Measurements from ENCODE around the gene ZNF609.
A peak's percentile ranks its signal among the peaks of the same experiment; 100 is the strongest.

Gene ZNF609

DNA sequence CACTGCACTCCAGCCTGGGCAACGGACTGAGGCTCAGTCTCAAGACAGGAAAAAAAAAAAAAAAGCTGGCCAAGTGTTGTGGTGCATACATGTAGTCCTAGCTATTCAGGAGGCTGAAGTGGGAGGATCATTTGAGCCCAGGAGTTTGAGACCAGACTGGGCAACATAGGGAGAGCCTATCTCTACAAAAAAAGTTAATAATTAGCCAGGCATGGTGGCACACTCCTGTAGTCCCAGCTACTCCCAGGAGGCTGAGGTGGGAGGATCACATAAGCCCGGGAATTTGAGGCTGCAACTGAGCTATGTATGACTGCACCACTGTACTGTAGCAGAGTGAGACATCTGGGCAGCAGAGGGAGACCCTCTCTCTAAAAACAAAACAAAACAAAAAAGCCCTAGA, 256.1 kb downstream of the ZNF609 start:
- no peaks in the 10 kb centered on the region for H3K27me3 ChIP-seq (ENCODE audit: control insufficient read depth, insufficient read depth, low read length)
- no peak overlapping the region for H3K9ac ChIP-seq (ENCODE audit: low read length)
- no peaks in the 10 kb centered on the region for H3K4me1 ChIP-seq (ENCODE audit: control insufficient read depth, insufficient read depth, low read length)
- H3K9me3 ChIP-seq (ENCODE audit: control insufficient read depth, insufficient read depth, low read depth, low read length) = no peaks in the 10 kb centered on the region
- H3K4me3 ChIP-seq (ENCODE audit: low read depth, low read length) = no peak overlapping the region
- peaks cover 74% of the 10 kb centered on the region for H3K36me3 ChIP-seq (ENCODE audit: control insufficient read depth, insufficient read depth, low read length)
- H3K27ac ChIP-seq (ENCODE audit: low read depth, low read length) = no peak overlapping the region

DNA sequence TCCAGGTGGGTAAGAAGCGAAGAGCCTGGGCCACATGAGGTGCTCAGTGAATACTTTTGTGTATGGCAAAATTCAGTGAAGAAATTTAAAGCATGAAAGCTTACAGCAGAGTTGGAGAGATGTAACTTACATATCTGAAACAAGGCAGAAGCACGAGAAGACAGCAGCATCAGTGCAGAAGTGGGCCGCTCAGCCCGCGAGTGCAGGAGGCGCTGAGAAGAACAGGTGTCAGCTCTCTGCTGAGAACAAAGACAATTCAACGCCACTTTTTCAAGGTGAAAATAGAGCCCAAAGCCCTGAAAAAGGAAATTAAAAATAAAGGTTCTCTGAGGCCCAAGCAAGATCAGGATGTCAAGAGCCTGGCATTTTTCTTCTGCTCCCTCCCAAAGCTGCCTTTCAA, 256.8 kb downstream of the ZNF609 start:
- H3K9me3 ChIP-seq (ENCODE audit: control insufficient read depth, insufficient read depth, low read depth, low read length) = no peaks in the 10 kb centered on the region
- no peak overlapping the region for H3K4me3 ChIP-seq (ENCODE audit: low read depth, low read length)
- no peaks in the 10 kb centered on the region for H3K27me3 ChIP-seq (ENCODE audit: control insufficient read depth, insufficient read depth, low read length)
- H3K36me3 ChIP-seq (ENCODE audit: control insufficient read depth, insufficient read depth, low read length) = peaks cover 77% of the 10 kb centered on the region
- H3K4me1 ChIP-seq (ENCODE audit: control insufficient read depth, insufficient read depth, low read length) = no peaks in the 10 kb centered on the region
- H3K27ac ChIP-seq (ENCODE audit: low read depth, low read length) = no peak overlapping the region
- no peak overlapping the region for H3K9ac ChIP-seq (ENCODE audit: low read length)

DNA sequence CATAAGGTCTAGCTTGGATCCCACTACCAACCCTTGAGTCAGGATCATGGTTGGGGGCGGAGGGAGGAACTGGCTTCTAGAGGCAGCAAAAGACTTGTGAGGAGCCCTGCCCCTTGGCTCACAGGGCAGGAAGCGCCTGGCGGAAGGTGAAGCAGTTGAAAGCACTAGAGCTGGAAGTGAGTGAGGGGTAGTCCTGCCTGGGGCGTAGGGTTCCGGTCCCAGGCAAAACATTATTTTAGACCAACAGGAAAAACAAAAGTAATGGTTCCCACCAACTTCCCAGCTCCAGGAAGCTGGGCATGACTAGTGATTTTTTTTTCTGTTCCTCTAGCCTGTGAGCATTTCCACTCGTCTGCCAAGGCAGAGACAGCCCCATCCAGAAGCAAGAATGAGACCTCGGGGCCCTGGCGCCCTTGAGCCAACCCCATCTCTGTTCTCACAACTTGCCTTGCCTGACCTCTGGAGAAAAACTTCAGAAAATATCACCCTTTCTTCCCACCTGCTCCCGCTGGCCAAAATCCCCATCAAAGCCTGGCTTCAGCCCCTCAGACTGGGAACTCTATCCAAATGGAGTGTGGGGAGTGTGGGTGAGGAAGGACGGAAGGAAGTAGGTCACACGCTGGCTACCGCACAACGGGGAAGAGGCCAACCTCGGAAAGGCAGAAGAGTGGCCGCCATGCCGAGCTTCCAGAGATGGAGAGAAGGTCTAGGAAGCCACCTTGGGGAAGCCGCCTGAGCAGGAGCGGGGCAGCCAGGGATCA, 257.5 kb downstream of the ZNF609 start:
- no peaks in the 10 kb centered on the region for H3K9me3 ChIP-seq (ENCODE audit: control insufficient read depth, insufficient read depth, low read depth, low read length)
- no peak overlapping the region for H3K27ac ChIP-seq (ENCODE audit: low read depth, low read length)
- H3K27me3 ChIP-seq (ENCODE audit: control insufficient read depth, insufficient read depth, low read length) = no peaks in the 10 kb centered on the region
- no peak overlapping the region for H3K4me3 ChIP-seq (ENCODE audit: low read depth, low read length)
- H3K36me3 ChIP-seq (ENCODE audit: control insufficient read depth, insufficient read depth, low read length) = peaks cover 69% of the 10 kb centered on the region
- no peak overlapping the region for H3K9ac ChIP-seq (ENCODE audit: low read length)
- H3K4me1 ChIP-seq (ENCODE audit: control insufficient read depth, insufficient read depth, low read length) = no peaks in the 10 kb centered on the region

DNA sequence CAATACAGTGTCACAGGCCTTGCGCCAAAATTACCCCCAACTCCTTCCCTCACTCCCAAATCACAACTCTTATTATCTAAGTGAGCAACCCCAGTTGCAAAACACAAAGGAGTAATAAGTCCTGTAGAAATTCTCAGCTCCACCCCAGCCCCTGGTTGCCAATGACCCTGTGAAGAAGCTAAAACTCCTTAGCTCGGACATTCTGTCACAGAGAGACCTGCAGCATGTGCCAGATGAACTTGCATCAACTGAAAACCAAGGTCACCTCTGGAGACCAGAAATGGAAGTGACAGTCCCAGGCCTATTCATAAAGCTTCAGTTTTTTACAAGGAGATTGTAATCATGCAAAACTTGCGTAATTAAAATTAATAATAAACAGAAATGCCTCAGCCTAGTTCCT, 259.8 kb downstream of the ZNF609 start:
- no peak overlapping the region for H3K27ac ChIP-seq (ENCODE audit: low read depth, low read length)
- H3K9ac ChIP-seq (ENCODE audit: low read length) = no peak overlapping the region
- H3K27me3 ChIP-seq (ENCODE audit: control insufficient read depth, insufficient read depth, low read length) = no peaks in the 10 kb centered on the region
- H3K9me3 ChIP-seq (ENCODE audit: control insufficient read depth, insufficient read depth, low read depth, low read length) = no peaks in the 10 kb centered on the region
- peaks cover 69% of the 10 kb centered on the region for H3K36me3 ChIP-seq (ENCODE audit: control insufficient read depth, insufficient read depth, low read length)
- no peaks in the 10 kb centered on the region for H3K4me1 ChIP-seq (ENCODE audit: control insufficient read depth, insufficient read depth, low read length)
- H3K4me3 ChIP-seq (ENCODE audit: low read depth, low read length) = no peak overlapping the region

DNA sequence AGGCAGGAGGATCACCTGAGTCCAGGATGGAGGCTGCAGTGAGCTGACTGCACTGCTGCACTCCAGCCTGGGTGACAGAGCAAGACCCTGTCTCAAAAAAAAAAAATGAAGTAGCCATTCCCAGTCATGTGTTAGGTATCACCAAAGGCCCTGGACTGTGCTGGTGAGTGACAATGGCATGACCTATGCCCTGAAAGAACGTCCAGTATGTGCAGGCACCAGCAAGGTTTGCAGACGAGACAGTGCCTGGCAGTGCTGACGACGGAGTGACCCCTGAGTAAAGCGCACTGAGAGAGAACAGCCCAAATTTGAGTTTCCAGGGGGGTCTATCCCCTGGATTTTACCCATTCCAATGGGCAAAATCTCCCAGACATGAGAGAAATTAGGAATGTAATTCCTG, 269.8 kb downstream of the ZNF609 start:
- Histone ChIP-seq H3K36me3 (ENCODE audit: control insufficient read depth, insufficient read depth, low read length) (peaks cover 61% of the 10 kb centered on the region), H3K27ac (ENCODE audit: low read depth, low read length) (no peak overlapping the region), H3K9ac (ENCODE audit: low read length) (no peak overlapping the region), H3K27me3 (ENCODE audit: control insufficient read depth, insufficient read depth, low read length) (no peaks in the 10 kb centered on the region), H3K9me3 (ENCODE audit: control insufficient read depth, insufficient read depth, low read depth, low read length) (no peaks in the 10 kb centered on the region), H3K4me1 (ENCODE audit: control insufficient read depth, insufficient read depth, low read length) (peaks cover 14% of the 10 kb centered on the region), H3K4me3 (ENCODE audit: low read depth, low read length) (no peak overlapping the region)

DNA sequence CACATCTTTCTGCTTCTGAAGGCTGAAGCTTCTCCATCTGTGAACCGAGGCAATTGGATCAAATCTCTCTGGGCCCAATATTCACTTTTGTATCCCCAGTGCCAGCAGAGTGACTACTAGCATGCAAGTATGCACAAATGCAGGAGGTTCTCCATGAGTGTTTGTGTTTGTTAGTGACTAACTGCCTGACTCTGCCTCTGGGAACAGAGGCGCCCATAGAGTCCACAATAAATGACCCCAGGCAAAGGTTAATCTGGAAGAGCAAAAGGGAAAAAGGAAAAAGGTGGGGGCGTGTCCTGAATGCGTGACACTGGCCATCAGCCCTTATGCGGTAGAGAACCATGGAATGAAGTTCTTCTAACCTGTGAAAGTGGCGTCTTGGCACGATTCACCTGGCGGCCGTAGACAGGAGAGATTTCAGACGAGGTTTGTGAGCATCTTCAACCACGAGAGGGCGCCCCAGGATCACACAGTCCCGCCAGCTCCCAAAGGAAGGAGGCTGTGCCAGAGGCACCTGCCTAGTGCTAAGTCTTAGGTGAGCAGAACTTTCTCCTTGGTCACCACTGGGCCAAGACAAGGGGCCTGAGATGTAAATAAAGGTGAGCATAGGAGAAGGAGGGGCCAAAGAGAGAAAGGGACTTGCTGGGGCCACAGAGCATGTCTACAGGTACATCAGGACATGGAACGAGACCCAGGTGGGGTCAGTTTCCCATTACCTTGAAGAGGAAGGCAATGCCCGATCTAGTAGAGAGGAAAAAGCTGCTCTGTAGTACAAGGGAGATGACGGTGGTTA, 270.8 kb downstream of the ZNF609 start:
- no peak overlapping the region for H3K9ac ChIP-seq (ENCODE audit: low read length)
- peaks cover 63% of the 10 kb centered on the region for H3K36me3 ChIP-seq (ENCODE audit: control insufficient read depth, insufficient read depth, low read length)
- no peak overlapping the region for H3K27ac ChIP-seq (ENCODE audit: low read depth, low read length)
- no peak overlapping the region for H3K4me3 ChIP-seq (ENCODE audit: low read depth, low read length)
- H3K27me3 ChIP-seq (ENCODE audit: control insufficient read depth, insufficient read depth, low read length) = no peaks in the 10 kb centered on the region
- H3K9me3 ChIP-seq (ENCODE audit: control insufficient read depth, insufficient read depth, low read depth, low read length) = no peaks in the 10 kb centered on the region
- peaks cover 14% of the 10 kb centered on the region for H3K4me1 ChIP-seq (ENCODE audit: control insufficient read depth, insufficient read depth, low read length)

DNA sequence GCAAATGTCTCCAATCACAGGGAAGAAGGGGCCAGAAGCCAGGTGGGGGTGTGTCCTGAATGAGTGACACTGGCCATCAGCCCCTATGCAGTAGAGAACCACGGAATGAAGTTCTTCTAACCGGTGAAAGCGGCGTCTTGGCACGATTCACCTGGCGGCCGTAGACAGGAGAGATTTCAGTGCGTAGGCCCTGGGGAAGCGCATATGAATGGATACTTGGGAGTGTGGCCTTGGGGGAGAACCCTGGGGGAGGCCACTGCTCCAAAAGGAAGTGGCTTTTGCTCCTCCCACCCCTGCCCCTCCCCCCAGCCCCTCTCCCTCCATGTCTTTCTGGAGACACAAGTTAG, 271.4 kb downstream of the ZNF609 start:
- Histone ChIP-seq H3K27ac (ENCODE audit: low read depth, low read length) (no peak overlapping the region), H3K4me3 (ENCODE audit: low read depth, low read length) (no peak overlapping the region), H3K9me3 (ENCODE audit: control insufficient read depth, insufficient read depth, low read depth, low read length) (no peaks in the 10 kb centered on the region), H3K4me1 (ENCODE audit: control insufficient read depth, insufficient read depth, low read length) (peaks cover 14% of the 10 kb centered on the region), H3K27me3 (ENCODE audit: control insufficient read depth, insufficient read depth, low read length) (no peaks in the 10 kb centered on the region), H3K36me3 (ENCODE audit: control insufficient read depth, insufficient read depth, low read length) (peaks cover 63% of the 10 kb centered on the region), H3K9ac (ENCODE audit: low read length) (no peak overlapping the region)

DNA sequence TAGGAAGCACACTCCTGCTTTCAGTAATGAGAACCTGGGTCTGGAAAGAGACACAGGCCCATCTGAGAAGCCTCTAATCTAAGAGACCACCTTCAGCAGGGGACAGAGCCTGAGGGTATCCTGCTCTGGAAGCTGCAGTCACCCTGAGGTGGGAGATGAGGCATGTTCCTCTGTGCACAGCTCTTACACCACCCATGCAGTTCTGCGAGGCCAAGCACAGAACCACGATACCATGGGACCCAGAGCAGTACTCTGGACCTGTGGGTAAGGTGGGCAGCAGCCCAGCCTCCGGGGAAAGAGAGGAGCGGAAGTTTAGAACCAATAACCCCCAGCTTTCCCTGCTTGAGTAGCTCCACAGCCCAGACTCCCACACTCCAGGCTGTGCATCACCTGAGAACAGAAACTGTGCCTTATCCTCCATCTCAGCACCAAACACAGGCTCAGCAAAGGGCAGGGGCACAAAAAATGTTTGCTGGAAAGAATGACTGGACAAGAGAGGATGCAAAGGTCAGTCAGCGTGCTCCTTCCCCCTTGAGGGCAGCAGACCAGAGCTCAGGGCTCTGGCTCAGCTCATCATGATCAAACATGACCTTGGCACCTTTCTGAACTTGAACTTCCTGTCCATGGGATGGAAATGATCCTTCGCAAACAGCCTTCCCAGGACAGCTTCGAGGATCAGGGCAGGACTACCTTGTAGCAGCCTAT, 271.9 kb downstream of the ZNF609 start:
- no peaks in the 10 kb centered on the region for H3K9me3 ChIP-seq (ENCODE audit: control insufficient read depth, insufficient read depth, low read depth, low read length)
- H3K4me1 ChIP-seq (ENCODE audit: control insufficient read depth, insufficient read depth, low read length) = peaks cover 14% of the 10 kb centered on the region
- H3K9ac ChIP-seq (ENCODE audit: low read length) = peak overlapping the region; percentile 18
- H3K27me3 ChIP-seq (ENCODE audit: control insufficient read depth, insufficient read depth, low read length) = no peaks in the 10 kb centered on the region
- peaks cover 62% of the 10 kb centered on the region for H3K36me3 ChIP-seq (ENCODE audit: control insufficient read depth, insufficient read depth, low read length)
- peak overlapping the region; percentile 11; the same call in 1 of the 2 replicates for H3K27ac ChIP-seq (ENCODE audit: low read depth, low read length)
- no peak overlapping the region for H3K4me3 ChIP-seq (ENCODE audit: low read depth, low read length)

All from HUES6 (cell line).